ENCODE results near the gene PTGS2.
"Not testable (repeated sequence)": the region's sequence is repeated elsewhere in the genome, so short reads cannot be mapped to it uniquely, and the experiment has no call there.

Gene PTGS2

GRCh38 chr1:186670297-186671135 lies 9.7 kb downstream of the PTGS2 start:
- no peak for DNase-seq (ENCODE audit: extremely low read depth in 1 of 2, low read depth in 1 of 2)

DNA sequence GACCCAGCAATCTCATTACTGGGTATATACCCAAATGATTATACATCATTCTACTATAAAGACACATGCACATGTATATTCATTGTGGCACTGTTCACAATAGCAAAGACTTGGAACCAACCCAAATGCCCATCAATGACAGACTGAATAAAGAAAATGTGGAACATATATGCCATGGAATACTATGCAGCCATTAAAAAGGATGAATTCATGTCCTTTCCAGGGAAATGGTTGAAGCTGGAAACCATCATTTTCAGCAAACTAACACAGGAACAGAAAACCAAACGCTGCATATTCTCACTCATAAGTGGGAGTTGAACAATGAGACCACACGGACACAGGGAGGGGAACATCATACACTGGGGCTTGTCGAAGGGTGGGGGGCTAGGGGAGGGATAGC lies 10.4 kb downstream of the PTGS2 start:
- DNase-seq (ENCODE audit: extremely low read depth in 1 of 2, low read depth in 1 of 2) = not testable (repeated sequence)

GRCh38 chr1:186664217-186664616 lies 16.0 kb downstream of the PTGS2 start:
- not testable (repeated sequence) for DNase-seq (ENCODE audit: extremely low read depth in 1 of 2, low read depth in 1 of 2)

DNA sequence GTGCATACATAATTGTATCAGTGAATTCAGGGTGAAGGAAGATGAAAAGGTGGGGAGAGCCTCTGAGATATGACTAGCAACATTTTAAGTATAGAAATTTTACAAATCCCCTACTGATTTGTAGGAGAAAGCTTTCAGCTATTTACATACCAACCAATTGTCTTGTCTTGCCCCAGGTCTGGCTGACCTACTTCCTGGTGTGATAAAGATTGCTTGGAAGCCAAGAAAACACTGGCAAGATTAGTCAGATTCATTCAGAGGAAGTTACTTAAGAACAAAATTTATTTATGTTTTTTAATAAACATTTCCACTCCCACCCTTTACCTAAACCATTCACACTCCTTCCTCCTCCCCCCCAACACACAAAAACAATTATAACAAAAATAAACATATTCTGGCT lies 17.5 kb downstream of the PTGS2 start:
- no peak for DNase-seq (ENCODE audit: extremely low read depth in 1 of 2, low read depth in 1 of 2)

DNA sequence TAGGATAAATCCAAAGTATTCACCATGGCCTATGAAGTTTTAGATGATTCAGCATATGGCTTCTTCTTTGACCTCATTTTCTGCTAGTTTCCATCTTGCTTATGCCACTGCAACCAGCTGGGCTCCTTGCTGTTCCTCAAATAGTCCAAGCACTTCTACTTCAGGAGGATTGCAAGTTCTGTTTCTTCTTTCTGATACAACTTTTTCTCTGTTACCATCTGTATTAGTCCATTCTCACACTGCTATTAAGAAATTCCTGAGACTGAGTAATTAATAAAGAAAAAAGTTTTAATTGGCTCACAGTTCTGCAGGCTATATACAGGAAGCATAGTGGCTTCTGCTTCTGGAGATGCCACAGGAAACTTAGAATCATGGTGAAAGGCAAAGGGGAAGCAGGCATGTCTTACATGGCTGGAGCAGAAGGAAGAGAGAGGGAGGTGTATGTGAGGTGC lies 20.3 kb downstream of the PTGS2 start:
- DNase-seq (ENCODE audit: extremely low read depth in 1 of 2, low read depth in 1 of 2) = no peak

GRCh38 chr1:186658999-186659398 lies 21.2 kb downstream of the PTGS2 start:
- DNase-seq (ENCODE audit: extremely low read depth in 1 of 2, low read depth in 1 of 2) = no peak

DNA sequence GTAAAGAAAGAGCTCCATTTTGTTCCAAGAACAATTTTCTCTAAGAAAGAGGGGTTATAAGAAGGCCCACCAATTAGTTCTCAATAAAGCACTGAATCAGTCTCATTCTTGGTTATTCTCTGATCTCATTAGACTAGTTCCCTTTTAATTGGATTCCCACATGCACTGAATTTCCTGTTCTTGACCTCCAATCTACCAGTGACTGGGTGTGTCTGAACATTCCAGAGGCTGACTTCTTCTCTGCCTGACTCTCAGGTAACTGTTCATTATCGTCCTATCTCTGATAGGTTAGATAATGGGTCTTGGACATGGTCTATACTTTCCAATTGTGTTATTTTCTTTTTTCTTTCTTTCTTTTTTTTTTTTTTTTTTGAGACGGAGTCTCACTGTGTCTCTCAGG lies 22.7 kb downstream of the PTGS2 start:
- DNase-seq (ENCODE audit: extremely low read depth in 1 of 2, low read depth in 1 of 2) = no peak

GRCh38 chr1:186655876-186656275 lies 24.3 kb downstream of the PTGS2 start:
- DNase-seq (ENCODE audit: extremely low read depth in 1 of 2, low read depth in 1 of 2) = no peak

- no peak for DNase-seq (ENCODE audit: extremely low read depth in 1 of 2, low read depth in 1 of 2)
These were observed 25.5 kb downstream of the PTGS2 start for GRCh38 chr1:186654741-186655140.

GRCh38 chr1:186653312-186653711 lies 26.9 kb downstream of the PTGS2 start:
- DNase-seq (ENCODE audit: extremely low read depth in 1 of 2, low read depth in 1 of 2) = no peak

DNA sequence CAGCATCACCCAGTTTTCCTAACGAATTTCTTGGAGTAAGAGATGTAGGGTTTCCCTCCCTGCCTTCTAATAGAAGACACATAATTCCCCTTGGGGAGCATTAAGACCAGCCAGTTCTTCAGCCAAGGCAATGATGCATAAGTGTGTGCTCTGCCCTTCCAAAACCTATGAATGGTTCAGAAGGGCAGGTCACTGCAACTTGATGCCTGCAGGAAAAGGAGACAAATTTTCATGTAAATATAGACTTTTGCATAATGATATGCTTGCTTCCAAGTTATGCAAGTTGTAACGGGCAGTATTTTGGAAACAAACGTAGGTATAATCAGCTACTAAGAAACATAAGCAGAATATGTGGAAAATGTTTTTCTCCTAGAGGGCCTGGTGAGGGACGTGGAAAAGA lies 31.6 kb downstream of the PTGS2 start:
- DNase-seq (ENCODE audit: extremely low read depth in 1 of 2, low read depth in 1 of 2) = no peak

DNA sequence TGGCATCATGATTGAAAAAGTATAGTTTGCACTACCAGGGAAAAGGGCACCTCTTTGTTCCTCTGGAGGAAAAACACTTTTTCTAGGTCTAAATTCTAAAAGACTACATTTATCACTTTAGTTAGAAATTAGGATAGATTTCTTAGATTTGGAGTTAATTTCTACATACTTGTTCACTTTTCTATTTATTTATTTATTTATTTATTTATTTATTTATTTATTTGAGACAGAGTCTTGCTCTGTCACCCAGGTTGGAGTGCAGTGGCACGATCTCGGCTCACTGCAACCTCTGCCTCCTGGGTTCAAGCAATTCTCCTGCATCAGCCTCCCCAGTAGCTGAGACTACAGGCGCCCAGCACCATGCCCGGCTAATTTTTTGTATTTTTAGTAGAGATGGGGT lies 32.2 kb downstream of the PTGS2 start:
- DNase-seq (ENCODE audit: extremely low read depth in 1 of 2, low read depth in 1 of 2) = not testable (repeated sequence)

- DNase-seq (ENCODE audit: extremely low read depth in 1 of 2, low read depth in 1 of 2) = no peak
These were observed 36.6 kb downstream of the PTGS2 start for GRCh38 chr1:186643614-186644013.

DNA sequence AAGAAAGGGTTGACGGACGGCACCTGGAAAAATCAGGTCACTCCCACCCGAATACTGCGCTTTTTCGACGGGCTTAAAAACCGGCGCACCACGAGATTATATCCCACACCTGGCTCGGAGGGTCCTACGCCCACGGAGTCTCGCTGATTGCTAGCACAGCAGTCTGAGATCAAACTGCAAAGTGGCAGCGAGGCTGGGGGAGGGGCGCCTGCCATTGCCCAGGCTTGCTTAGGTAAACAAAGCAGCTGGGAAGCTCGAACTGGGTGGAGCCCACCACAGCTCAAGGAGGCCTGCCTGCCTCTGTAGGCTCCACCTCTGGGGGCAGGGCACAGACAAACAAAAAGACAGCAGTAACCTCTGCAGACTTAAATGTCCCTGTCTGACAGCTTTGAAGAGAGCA lies 42.7 kb downstream of the PTGS2 start:
- DNase-seq (ENCODE audit: extremely low read depth in 1 of 2, low read depth in 1 of 2) = not testable (repeated sequence)

DNA sequence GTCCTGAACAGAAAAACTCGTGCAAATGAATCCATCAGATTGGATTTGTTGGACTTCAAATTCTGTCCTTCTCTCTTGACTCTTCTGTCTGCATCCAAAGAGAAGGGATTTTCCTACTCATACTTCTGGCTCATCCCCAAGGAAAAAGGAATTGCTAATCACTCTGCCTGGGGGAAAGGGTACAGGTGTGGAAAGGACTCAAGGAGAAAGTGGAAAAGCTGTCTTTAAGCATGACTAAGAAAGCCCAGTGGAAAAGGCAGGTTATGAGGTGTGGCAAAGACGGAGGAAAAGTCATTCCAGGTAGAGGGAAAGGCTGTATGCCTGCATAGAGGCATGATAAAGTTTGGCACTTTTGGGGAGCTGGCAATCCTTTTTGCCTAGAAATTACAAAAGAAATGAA lies 43.4 kb downstream of the PTGS2 start:
- no peak for DNase-seq (ENCODE audit: extremely low read depth in 1 of 2, low read depth in 1 of 2)

GRCh38 chr1:186634511-186634910 lies 45.7 kb downstream of the PTGS2 start:
- no peak for DNase-seq (ENCODE audit: extremely low read depth in 1 of 2, low read depth in 1 of 2)

DNA sequence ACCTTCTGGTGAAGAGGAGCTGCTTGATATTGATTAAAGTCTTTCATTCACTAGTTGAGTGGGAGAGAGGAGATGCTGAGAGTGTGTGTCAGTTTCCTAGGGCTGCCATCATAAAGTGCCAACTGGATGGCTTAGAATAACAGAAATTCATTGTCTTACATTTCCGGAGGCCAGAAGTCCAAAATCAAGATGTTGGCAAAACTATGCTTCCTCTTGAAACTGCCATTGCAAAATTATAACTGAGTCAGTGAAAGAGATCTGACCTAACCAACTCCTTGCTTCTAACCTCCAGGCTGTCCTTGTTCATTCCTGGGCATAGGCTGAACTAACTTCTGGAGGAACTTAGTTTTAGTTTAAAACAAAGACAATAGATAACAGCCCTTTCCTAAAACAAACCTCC lies 47.1 kb downstream of the PTGS2 start:
- no peak for DNase-seq (ENCODE audit: extremely low read depth in 1 of 2, low read depth in 1 of 2)

DNA sequence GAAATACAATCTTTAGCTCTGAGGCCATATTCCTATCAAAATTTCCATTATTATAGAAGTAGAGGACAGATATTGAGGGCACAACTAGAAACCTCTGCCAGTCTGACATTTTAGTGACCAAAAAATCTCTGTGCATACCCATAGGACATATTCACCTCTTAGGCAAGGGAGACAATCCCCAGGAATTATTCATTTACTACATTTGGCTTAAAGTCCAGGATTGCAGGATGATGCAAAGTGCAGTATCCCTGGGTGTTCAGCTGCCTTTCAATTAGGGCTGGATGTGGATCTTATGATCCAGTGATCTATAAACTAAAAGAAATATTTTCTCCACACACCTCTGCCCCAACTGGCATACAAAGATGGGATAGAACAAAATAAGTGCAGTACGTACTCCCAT lies 50.9 kb downstream of the PTGS2 start:
- DNase-seq (ENCODE audit: extremely low read depth in 1 of 2, low read depth in 1 of 2) = no peak

- no peak for DNase-seq (ENCODE audit: extremely low read depth in 1 of 2, low read depth in 1 of 2)
These were observed 51.3 kb downstream of the PTGS2 start for GRCh38 chr1:186628910-186629309.

GRCh38 chr1:186627019-186627418 lies 53.2 kb downstream of the PTGS2 start:
- DNase-seq (ENCODE audit: extremely low read depth in 1 of 2, low read depth in 1 of 2) = no peak

GRCh38 chr1:186626356-186626932 lies 53.8 kb downstream of the PTGS2 start:
- DNase-seq (ENCODE audit: extremely low read depth in 1 of 2, low read depth in 1 of 2) = no peak

DNA sequence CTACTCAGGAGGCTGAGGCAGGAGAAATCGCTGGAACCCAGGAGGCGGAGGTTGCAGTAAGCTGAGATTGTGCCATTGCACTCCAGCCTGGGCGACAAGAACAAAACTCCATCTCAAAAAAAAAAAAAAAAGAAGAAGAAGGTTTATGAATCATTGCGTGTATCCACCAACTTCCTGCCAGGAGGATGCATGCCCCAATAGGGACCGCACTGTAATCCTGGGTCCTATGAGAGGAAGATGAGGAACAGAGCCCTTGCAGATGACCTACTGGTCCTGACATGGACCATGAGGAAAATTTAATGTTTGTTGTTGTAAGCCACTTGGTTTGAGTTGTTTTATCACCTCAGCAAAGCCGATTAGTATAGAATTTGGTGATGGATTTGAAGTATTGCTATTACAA lies 56.7 kb downstream of the PTGS2 start:
- no peak for DNase-seq (ENCODE audit: extremely low read depth in 1 of 2, low read depth in 1 of 2)
